GM18873 (cell line): ENCODE data around the gene AOPEP.

Source experiments
- ATAC-seq: cut with Tn5 transposase; IDR thresholded peaks from one replicate; pipeline ENCODE4 v1.9.1; 2021; ENCODE audit warnings: mild to moderate bottlenecking, moderate library complexity, moderate number of reproducible peaks; ENCODE audit not compliant: unreplicated experiment, low FRiP score

The AOPEP gene

GRCh38 chr9:94713436-94714215 is 12.9 kb upstream of the AOPEP start:
- no peak for ATAC-seq

GRCh38 chr9:94714494-94714893 is 12.0 kb upstream of the AOPEP start:
- ATAC-seq = no peak

DNA sequence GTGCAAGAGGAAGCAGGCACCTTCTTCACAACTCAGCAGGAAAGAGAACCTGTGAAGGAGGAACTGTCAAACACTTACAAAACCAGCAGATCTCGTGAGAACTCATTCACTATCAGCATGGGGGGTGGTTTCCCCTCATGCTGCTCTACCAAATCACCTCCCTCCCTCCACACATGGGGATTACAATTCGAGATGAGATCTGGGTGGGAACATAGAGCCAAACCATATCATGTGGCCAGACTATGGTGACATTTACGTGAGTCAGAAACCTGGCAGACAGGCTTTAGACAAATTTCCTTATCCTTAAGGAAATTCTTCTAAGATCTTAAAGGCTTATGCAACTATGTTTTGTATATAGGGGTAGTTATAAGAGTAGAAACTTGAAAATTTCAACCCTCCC is 8.7 kb upstream of the AOPEP start:
- no peak for ATAC-seq

- no peak for ATAC-seq
These were observed 7.6 kb upstream of the AOPEP start for GRCh38 chr9:94718936-94719335.

DNA sequence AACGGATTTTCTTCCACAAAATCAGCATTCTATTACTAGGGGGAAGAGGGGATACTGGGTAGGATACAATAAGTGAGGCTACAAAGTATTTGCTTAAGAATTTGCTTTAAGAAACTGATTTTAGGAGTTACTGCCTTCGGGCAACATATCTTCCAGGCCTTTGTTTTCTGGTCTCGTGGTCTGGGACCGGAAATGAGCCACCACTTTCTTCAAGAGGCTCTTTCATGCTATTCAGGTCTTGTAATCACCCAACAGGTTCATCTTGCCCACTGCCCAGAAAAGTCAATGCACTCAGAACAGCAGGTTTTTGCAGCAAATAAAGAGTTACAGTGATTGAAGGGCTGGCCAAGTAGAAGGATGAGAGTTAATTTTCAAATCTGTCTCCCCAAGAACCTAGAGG is 6.6 kb upstream of the AOPEP start:
- no peak for ATAC-seq

DNA sequence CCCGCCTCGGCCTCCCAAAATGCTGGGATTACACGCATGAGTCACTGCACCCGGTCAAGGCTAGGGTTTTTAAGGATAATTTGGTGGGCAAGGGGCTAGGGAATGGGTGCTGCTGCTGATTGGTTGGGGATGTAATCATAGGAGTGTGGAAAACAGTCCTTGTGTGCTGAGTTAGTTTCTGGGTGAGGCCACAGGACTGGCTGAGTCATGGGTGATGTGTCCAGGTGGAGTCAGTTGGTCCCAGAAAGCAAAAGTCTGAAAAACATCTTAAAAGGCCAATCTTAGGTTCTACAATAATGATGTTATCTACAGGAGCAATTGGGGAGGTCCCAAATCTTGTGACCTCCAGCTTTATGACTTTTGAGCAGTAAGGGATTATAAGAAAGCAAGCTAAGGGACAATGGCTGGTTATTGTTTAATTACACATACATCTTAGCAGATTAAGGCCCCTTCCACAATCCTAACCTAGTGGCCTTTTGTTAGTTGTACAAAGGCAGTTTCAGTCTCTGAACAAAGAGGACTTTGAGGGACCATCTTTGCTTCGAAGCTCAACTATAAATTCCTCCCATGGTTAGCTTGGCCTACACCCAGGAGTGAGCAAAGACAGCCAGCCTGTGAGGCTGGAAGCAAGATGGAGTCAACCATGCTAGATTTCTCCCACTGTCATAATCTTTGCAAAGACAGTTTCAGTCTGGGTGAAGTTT is 5.5 kb upstream of the AOPEP start:
- no peak for ATAC-seq

DNA sequence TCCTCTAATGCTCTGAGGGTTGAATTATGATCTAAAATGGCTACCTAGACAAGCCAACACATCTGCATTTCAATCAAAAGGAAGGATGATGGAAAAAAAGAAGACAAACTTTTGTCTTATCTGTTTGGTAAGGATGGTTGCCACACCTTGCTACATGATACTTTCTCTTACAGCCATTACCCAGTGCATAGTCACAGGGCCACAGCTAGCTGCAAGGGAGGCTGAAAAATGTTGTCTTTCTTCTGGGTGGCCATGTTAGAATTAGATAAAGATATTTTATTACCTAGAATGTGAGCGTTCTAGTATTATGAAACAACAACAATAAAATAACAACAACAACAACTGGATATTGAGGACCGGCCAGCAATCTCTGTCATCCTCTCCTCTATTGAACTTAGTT is 4.7 kb upstream of the AOPEP start:
- no peak for ATAC-seq

DNA sequence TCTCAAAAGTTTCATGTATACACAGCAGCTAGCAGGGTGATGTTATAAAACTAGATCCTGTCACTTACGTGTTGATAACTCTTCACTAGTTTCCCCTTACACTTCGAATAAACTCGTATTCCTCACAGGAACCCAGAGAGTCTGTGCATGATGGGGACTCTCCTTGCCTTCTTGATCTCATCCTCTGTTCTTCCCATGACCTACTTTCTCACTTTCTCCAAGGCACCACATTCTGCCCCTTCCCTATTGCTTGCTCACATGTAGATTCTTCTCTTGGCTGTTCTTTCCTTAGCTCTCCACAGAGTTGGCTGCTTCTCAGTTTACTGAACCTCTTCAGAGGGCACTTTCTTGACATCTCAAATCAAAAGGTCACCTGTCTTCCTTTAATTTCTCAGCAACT is 1.2 kb upstream of the AOPEP start:
- no peak for ATAC-seq

GRCh38 chr9:94728719-94729118 is 2.2 kb downstream of the AOPEP start:
- ATAC-seq = no peak

DNA sequence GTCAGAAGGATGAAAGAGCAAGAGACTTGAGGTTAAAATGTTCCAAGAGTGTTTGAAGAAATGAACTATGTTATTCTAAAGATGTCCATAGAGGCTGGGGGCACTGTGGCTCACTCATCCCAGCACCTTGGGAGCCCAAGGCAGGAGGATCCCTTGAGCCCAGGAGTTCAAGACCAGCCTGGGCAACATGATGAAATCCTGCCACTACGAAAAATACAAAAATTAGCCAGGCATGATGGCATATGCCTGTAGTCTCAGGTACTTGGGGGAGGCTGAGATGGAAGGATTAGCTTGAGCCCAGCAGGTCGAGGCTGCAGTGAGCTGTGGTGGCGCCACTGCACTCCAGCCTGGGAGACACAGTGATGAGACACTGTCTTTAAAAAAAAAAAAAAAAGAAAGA is 2.7 kb downstream of the AOPEP start:
- no peak for ATAC-seq

- ATAC-seq = no peak
These were observed 7.7 kb downstream of the AOPEP start for GRCh38 chr9:94734054-94734754.

DNA sequence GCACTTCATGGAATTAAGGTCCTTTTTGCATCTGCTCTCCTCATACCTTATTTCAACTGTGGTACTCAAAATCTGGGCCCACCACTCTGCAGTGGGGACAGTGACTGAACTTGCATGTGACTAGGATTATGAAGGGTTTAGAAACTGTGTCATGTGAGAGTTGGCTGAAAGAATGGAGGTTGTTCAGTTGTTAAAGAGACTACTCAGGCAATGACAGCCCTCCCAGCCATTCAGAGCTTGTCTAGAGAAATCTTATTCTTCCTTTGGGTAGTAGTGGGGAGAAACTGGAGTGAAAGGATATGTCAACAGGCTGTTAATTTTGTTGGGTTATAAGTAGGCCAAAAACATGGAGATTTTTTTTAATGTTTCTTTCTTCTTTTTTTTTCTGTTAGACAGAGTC is 10.3 kb downstream of the AOPEP start:
- no peak for ATAC-seq

DNA sequence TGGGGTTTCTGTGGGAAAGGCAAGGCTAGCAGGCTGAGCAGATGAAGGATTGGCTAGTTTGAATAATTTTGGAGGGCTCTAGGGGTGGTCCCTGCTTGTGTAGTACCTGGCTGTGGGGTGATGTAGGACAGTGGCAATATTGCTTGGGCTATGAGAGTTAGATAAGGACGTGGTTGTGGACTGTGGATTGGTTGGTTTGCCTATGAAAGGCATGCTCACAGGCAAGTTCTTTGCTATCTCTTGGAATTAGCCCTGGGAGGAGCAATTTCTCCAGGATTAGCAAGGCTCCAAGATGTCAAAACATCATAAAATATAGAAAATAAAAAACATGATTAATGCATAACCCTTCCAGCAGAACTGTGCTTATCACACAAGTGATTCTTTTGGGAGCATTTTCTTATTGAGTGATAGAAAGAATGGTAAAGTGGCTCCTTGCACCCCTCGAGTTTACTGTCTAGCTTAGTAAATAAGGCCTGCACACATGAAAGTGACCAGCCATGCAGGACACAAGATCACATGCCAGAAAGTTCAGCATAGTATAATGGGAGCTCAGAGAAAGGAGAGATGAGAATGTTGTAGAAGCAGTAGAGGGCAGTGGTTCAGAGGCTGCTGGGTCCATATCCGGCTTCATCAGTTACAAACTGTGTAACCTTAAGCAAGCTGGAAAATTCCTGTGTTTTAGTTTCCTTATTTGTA is 13.8 kb downstream of the AOPEP start:
- ATAC-seq = no peak

- no peak for ATAC-seq
These were observed 15.4 kb downstream of the AOPEP start for GRCh38 chr9:94741866-94742265.

GRCh38 chr9:94743035-94743954 is 16.8 kb downstream of the AOPEP start:
- no peak for ATAC-seq

- no peak for ATAC-seq
These were observed 19.5 kb downstream of the AOPEP start for GRCh38 chr9:94745806-94746540.

- no peak for ATAC-seq
These were observed 20.3 kb downstream of the AOPEP start for GRCh38 chr9:94746541-94747370.

DNA sequence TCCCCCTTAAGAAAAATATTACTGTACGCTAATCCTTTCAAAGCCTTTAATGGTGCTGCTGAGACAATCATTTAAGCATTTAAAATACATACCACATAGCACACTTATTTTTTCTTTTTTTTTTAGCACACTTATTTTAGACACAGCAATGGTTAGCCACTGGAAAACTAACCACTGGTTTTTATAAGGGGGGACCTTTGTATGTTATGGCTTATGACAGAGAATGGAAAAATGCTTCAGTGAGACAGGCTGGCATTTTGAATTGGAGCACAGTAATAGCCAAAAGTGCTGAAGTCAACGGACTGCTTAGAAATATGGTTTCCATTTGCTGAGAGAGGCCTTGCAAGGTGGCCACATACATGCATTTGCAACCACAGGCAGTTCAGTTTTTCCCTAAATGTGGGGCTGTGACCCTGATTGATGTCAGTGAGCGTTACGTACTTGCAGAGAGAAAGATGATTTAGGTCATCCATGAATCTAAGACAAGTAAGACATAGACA is 28.5 kb downstream of the AOPEP start:
- ATAC-seq = no peak
